ENCODE measurements around the gene C22orf39.

Gene C22orf39

DNA sequence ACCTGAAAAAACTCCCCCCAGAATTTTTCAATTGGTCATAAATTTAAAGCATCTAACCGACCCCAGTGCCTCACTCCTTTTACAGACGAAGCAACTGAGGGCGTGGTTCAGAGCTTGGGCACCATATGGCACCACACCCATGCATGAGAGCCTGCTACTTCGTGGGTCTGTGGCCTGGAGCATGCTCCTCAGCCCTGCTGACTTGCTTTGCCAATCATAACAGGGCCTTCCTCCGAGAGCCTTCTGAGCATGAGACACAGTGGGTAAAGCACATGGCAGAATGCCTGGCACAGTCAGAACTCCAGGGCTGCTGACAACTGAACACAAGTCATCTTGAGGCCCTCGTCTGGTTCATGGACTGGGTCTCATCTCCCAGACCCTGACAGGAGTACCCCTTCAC, 49.3 kb downstream of the C22orf39 start:
- WGBS (ENCODE audit: insufficient coverage, insufficient read length) = no CpG with 5 or more reads among the region's 6 CpGs
- DNase-seq (ENCODE audit: low read depth, low spot score) = no peak
- Histone ChIP-seq H3K27ac (ENCODE audit: low read length) (no peak overlapping the region), H3K4me1 (ENCODE audit: control insufficient read depth, insufficient read depth, low read length) (no peaks in the 10 kb centered on the region), H3K27me3 (ENCODE audit: control insufficient read depth, insufficient read depth, low read length) (no peaks in the 10 kb centered on the region), H3K36me3 (ENCODE audit: control insufficient read depth, insufficient read depth, low read length) (peaks cover 28% of the 10 kb centered on the region), H3K4me3 (ENCODE audit: low read length) (no peak overlapping the region), H3K9me3 (ENCODE audit: control insufficient read depth, insufficient read depth, low read length) (no peaks in the 10 kb centered on the region)

DNA sequence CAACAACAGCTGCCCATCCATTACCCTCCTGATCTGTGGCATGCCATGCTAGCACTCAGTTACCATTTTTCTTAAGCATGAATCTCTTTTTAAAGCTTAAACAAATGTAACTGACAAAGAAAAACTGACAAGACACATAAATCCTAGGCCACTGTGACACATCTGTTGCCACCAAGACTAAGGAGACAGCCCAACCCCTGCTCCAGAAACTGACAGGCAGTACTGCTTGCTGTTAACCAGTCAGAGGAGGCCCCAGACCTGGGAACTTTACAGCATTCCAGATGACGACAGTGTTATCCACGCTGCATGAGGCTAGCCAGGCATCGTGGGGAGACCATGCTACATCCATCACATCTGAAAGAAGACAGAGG, 49.8 kb downstream of the C22orf39 start:
- Histone ChIP-seq H3K27ac (ENCODE audit: low read length) (no peak overlapping the region), H3K9me3 (ENCODE audit: control insufficient read depth, insufficient read depth, low read length) (no peaks in the 10 kb centered on the region), H3K4me1 (ENCODE audit: control insufficient read depth, insufficient read depth, low read length) (no peaks in the 10 kb centered on the region), H3K36me3 (ENCODE audit: control insufficient read depth, insufficient read depth, low read length) (peaks cover 29% of the 10 kb centered on the region), H3K4me3 (ENCODE audit: low read length) (no peak overlapping the region), H3K27me3 (ENCODE audit: control insufficient read depth, insufficient read depth, low read length) (no peaks in the 10 kb centered on the region)
- DNase-seq (ENCODE audit: low read depth, low spot score) = no peak
- WGBS (ENCODE audit: insufficient coverage, insufficient read length) = no CpG with 5 or more reads among the region's 3 CpGs

DNA sequence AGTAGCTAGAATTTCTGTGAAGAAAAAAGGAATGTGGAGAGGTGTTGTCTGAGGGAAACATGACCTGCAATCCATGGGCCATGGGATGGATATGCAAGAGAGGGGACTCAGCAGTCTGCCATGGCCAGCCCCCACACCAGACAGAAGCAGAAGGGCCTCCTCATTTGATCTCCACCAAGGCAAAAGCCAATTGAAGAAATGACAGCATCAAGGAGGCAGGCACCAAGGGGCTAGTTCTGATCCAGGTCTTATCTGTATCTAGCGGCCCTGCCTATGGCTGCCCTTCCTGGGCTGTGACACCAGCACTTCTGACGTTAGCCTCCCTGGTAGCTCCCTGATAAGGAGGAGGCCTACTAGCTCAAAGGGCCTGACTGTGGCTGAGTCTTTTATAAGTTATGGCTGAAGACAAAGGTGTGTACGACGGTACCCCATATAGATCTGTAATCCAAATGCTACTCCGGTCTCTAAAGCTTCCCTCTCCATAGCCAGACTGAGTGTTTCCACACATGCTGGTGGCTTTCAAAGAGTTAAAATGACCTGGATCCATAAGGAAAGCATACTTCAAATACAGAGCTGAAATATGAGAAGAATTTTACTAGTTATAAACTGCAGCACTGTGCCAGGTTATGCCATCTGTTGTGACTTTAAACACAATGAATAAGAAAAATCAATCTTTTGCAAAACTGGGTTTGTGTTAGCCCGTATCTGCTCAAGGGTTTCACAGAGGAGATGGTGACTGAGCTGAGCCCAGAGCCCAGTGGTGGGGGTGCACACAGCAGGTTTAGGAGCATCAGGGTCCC, 50.4 kb downstream of the C22orf39 start:
- no peaks in the 10 kb centered on the region for H3K27me3 ChIP-seq (ENCODE audit: control insufficient read depth, insufficient read depth, low read length)
- no peak for DNase-seq (ENCODE audit: low read depth, low spot score)
- H3K9me3 ChIP-seq (ENCODE audit: control insufficient read depth, insufficient read depth, low read length) = no peaks in the 10 kb centered on the region
- WGBS (ENCODE audit: insufficient coverage, insufficient read length) = no CpG with 5 or more reads among the region's 6 CpGs
- peaks cover 35% of the 10 kb centered on the region for H3K36me3 ChIP-seq (ENCODE audit: control insufficient read depth, insufficient read depth, low read length)
- no peaks in the 10 kb centered on the region for H3K4me1 ChIP-seq (ENCODE audit: control insufficient read depth, insufficient read depth, low read length)
- no peak overlapping the region for H3K4me3 ChIP-seq (ENCODE audit: low read length)
- no peak overlapping the region for H3K27ac ChIP-seq (ENCODE audit: low read length)

DNA sequence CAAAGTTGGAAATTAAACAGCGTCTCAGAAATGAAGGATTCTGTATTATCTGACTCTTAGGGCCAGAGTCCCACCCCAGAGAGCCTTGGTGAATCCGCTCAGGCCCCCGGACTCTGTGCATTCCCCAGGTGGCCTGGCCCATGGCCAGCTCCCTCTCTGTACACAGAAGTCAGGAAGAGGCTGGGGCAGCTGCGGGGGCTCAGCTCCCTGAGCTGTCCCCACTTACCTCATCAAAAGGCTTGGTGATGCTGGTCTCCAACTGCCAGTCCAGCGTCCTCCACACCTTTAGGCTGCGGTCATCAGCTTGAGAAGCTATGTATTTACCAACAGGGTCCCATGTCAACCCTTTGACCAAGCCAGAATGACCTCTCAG, 51.0 kb downstream of the C22orf39 start:
- H3K4me1 ChIP-seq (ENCODE audit: control insufficient read depth, insufficient read depth, low read length) = no peaks in the 10 kb centered on the region
- no peak overlapping the region for H3K4me3 ChIP-seq (ENCODE audit: low read length)
- H3K27ac ChIP-seq (ENCODE audit: low read length) = no peak overlapping the region
- no CpG with 5 or more reads among the region's 6 CpGs for WGBS (ENCODE audit: insufficient coverage, insufficient read length)
- no peaks in the 10 kb centered on the region for H3K27me3 ChIP-seq (ENCODE audit: control insufficient read depth, insufficient read depth, low read length)
- peaks cover 40% of the 10 kb centered on the region for H3K36me3 ChIP-seq (ENCODE audit: control insufficient read depth, insufficient read depth, low read length)
- no peaks in the 10 kb centered on the region for H3K9me3 ChIP-seq (ENCODE audit: control insufficient read depth, insufficient read depth, low read length)
- DNase-seq (ENCODE audit: low read depth, low spot score) = no peak

GRCh38 chr22:19395276-19395675, 52.2 kb downstream of the C22orf39 start:
- Histone ChIP-seq H3K27me3 (ENCODE audit: control insufficient read depth, insufficient read depth, low read length) (no peaks in the 10 kb centered on the region), H3K36me3 (ENCODE audit: control insufficient read depth, insufficient read depth, low read length) (peaks cover 40% of the 10 kb centered on the region), H3K4me1 (ENCODE audit: control insufficient read depth, insufficient read depth, low read length) (no peaks in the 10 kb centered on the region), H3K4me3 (ENCODE audit: low read length) (no peak overlapping the region), H3K27ac (ENCODE audit: low read length) (no peak overlapping the region), H3K9me3 (ENCODE audit: control insufficient read depth, insufficient read depth, low read length) (no peaks in the 10 kb centered on the region)
- no peak for DNase-seq (ENCODE audit: low read depth, low spot score)
- WGBS (ENCODE audit: insufficient coverage, insufficient read length) = no CpG with 5 or more reads among the region's 4 CpGs

GRCh38 chr22:19394274-19395050, 53.0 kb downstream of the C22orf39 start:
- H3K27ac ChIP-seq (ENCODE audit: low read length) = no peak overlapping the region
- H3K36me3 ChIP-seq (ENCODE audit: control insufficient read depth, insufficient read depth, low read length) = peaks cover 42% of the 10 kb centered on the region
- H3K4me3 ChIP-seq (ENCODE audit: low read length) = no peak overlapping the region
- no CpG with 5 or more reads among the region's 8 CpGs for WGBS (ENCODE audit: insufficient coverage, insufficient read length)
- H3K9me3 ChIP-seq (ENCODE audit: control insufficient read depth, insufficient read depth, low read length) = no peaks in the 10 kb centered on the region
- no peaks in the 10 kb centered on the region for H3K27me3 ChIP-seq (ENCODE audit: control insufficient read depth, insufficient read depth, low read length)
- no peaks in the 10 kb centered on the region for H3K4me1 ChIP-seq (ENCODE audit: control insufficient read depth, insufficient read depth, low read length)
- DNase-seq (ENCODE audit: low read depth, low spot score) = no peak

DNA sequence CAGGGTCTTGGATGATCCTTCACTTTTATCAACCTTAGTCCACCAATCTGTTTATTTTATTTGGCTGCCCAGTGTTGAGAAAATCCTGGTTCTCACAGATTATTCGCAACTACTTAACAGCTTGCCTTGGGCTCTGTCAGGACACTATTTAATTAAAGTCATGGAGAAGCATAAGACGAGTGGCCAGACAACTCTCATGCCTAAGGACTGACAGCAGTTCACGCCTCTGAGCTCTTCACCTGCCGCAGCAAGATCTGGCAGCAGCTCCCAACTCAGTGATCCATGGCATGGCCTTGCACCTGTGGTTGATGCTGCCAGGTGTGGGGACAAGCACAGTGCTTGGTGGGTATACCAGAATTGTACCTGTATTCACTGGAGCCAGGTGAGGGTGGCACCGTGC, 53.8 kb downstream of the C22orf39 start:
- H3K9me3 ChIP-seq (ENCODE audit: control insufficient read depth, insufficient read depth, low read length) = no peaks in the 10 kb centered on the region
- no peak overlapping the region for H3K4me3 ChIP-seq (ENCODE audit: low read length)
- no CpG with 5 or more reads among the region's 5 CpGs for WGBS (ENCODE audit: insufficient coverage, insufficient read length)
- H3K27me3 ChIP-seq (ENCODE audit: control insufficient read depth, insufficient read depth, low read length) = no peaks in the 10 kb centered on the region
- no peaks in the 10 kb centered on the region for H3K4me1 ChIP-seq (ENCODE audit: control insufficient read depth, insufficient read depth, low read length)
- DNase-seq (ENCODE audit: low read depth, low spot score) = no peak
- H3K27ac ChIP-seq (ENCODE audit: low read length) = no peak overlapping the region
- peaks cover 46% of the 10 kb centered on the region for H3K36me3 ChIP-seq (ENCODE audit: control insufficient read depth, insufficient read depth, low read length)

Data from iPS DF 6.9 (cell line).